Osteocyte (in vitro differentiated cells): ENCODE measurements around the gene NHLRC4. TPM values are rescaled to one million over a fixed set of nuclear protein-coding genes. Genes with fewer than 3 reads are reported as not detected.

Experiments
- DNase-seq: peaks from one replicate; pipeline ENCODE4 v3.0.0; 2021; ENCODE audit warnings: mixed read lengths; ENCODE audit not compliant: unreplicated experiment; ENCODE audit errors: extremely low spot score
- H3K27ac Mint-ChIP-seq: one replicate; pipeline ENCODE4 v1.8.0; 2021; ENCODE audit warnings: mild to moderate bottlenecking, mixed read lengths; ENCODE audit not compliant: unreplicated experiment
- H3K27me3 Mint-ChIP-seq: one replicate; pipeline ENCODE4 v1.8.0; 2021; ENCODE audit warnings: mixed read lengths; ENCODE audit not compliant: unreplicated experiment
- H3K36me3 Mint-ChIP-seq: one replicate; pipeline ENCODE4 v1.8.0; 2021; ENCODE audit warnings: mixed read lengths; ENCODE audit not compliant: unreplicated experiment
- H3K4me1 Mint-ChIP-seq: one replicate; pipeline ENCODE4 v1.8.0; 2021; ENCODE audit warnings: mixed read lengths; ENCODE audit not compliant: unreplicated experiment
- H3K4me3 Mint-ChIP-seq: one replicate; pipeline ENCODE4 v1.8.0; 2021; ENCODE audit warnings: mild to moderate bottlenecking, moderate library complexity, mixed read lengths; ENCODE audit not compliant: unreplicated experiment
- H3K9me3 Mint-ChIP-seq: one replicate; pipeline ENCODE4 v1.8.0; 2021; ENCODE audit warnings: mixed read lengths; ENCODE audit not compliant: unreplicated experiment
- total RNA-seq: library from RNA; stranded (reverse); gene quantifications from 2 replicates; pipeline ENCODE4 v1.2.1, GENCODE V29; 2021
- TF ChIP-seq, protein P1 (sequence below): fragments of 200-600 bp; sonication (generic); IDR thresholded peaks from 2 replicates; pipeline ENCODE4 v1.5.0; 2021; ENCODE audit warnings: antibody characterized with exemption, mild to moderate bottlenecking, moderate library complexity

The NHLRC4 gene
- total RNA-seq, 1 donor from 2014 or later, result 1.7 TPM

GRCh38 chr16:527015-527903 lies 39.5 kb upstream of the NHLRC4 start, which contains the start of gene CAPN15:
Gene CAPN15, plus strand, starts transcription at chr16:527712. Its CDS starts 19,127 bp downstream, at chr16:546839.
- Mint-ChIP-seq H3K27me3 (no peaks in the 10 kb centered on the region), H3K36me3 (peaks cover 4% of the 10 kb centered on the region), H3K9me3 (no peaks in the 10 kb centered on the region), H3K4me1 (peaks cover 45% of the 10 kb centered on the region), H3K27ac (peak within 1 kb of the TSS; percentile 96), H3K4me3 (peak within 1 kb of the TSS; percentile 84)
- DNase-seq, result peak; percentile 97
- TF ChIP-seq, protein P1, sequence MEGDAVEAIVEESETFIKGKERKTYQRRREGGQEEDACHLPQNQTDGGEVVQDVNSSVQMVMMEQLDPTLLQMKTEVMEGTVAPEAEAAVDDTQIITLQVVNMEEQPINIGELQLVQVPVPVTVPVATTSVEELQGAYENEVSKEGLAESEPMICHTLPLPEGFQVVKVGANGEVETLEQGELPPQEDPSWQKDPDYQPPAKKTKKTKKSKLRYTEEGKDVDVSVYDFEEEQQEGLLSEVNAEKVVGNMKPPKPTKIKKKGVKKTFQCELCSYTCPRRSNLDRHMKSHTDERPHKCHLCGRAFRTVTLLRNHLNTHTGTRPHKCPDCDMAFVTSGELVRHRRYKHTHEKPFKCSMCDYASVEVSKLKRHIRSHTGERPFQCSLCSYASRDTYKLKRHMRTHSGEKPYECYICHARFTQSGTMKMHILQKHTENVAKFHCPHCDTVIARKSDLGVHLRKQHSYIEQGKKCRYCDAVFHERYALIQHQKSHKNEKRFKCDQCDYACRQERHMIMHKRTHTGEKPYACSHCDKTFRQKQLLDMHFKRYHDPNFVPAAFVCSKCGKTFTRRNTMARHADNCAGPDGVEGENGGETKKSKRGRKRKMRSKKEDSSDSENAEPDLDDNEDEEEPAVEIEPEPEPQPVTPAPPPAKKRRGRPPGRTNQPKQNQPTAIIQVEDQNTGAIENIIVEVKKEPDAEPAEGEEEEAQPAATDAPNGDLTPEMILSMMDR, result peak; percentile 33

DNA sequence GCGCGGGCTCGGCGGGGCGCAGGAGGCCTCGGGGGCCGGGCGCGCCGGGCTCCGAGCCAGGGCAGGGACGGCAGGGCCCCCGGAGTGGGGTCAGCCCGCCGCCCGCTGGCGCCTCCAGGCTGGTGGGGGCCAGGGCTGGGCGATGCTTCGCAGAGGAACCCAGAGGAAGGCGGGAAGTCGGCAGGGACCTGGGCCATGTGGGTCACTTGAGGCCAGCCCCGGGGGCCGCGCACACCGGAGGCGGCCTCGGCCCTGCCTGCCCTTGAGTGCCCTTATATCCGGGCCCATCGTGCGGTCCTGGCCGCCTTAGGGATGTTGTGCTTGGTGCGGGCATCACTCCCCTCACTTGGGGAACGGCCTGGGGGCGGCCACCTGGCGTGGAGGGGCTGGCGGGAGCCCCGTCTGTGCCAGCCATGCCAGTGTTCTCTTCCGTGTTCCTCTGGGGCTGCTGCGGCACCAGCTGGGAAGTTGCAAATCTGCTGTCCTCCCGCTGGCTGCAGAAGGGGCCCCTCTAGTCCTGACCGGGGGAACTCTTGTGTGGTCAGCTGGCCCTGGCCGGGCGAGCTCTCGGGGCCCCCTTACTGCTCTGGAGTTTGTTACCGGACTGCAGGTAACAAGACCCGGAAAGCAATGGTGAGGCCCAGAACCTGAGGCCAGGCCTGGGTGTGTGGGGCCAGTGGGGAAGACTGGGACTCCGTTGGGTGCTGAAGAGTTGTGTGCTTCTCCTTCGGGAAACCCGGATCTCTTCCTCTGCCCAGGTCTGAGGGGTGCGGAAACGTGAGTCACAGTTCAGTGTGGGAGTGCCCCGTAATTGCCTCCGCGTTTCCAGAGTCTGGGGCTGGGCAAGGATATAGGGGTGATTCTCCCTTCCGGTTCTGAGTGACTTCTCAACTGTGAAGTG lies 38.4 kb upstream of the NHLRC4 start:
- DNase-seq, result no peak
- H3K36me3 Mint-ChIP-seq, result peaks cover 3% of the 10 kb centered on the region
- H3K4me1 Mint-ChIP-seq, result peaks cover 45% of the 10 kb centered on the region
- H3K4me3 Mint-ChIP-seq, result peak overlapping the region; percentile 83
- peak overlapping the region; percentile 82 for H3K27ac Mint-ChIP-seq
- H3K27me3 Mint-ChIP-seq, result no peaks in the 10 kb centered on the region
- no peaks in the 10 kb centered on the region for H3K9me3 Mint-ChIP-seq
- TF ChIP-seq, protein P1, result no peak

GRCh38 chr16:529012-529575 lies 37.7 kb upstream of the NHLRC4 start:
- Mint-ChIP-seq H3K9me3 (no peaks in the 10 kb centered on the region), H3K27me3 (no peaks in the 10 kb centered on the region), H3K27ac (peak overlapping the region; percentile 82), H3K4me1 (peaks cover 45% of the 10 kb centered on the region), H3K4me3 (peak overlapping the region; percentile 83), H3K36me3 (peaks cover 2% of the 10 kb centered on the region)
- TF ChIP-seq, protein P1, result no peak
- DNase-seq, result no peak

DNA sequence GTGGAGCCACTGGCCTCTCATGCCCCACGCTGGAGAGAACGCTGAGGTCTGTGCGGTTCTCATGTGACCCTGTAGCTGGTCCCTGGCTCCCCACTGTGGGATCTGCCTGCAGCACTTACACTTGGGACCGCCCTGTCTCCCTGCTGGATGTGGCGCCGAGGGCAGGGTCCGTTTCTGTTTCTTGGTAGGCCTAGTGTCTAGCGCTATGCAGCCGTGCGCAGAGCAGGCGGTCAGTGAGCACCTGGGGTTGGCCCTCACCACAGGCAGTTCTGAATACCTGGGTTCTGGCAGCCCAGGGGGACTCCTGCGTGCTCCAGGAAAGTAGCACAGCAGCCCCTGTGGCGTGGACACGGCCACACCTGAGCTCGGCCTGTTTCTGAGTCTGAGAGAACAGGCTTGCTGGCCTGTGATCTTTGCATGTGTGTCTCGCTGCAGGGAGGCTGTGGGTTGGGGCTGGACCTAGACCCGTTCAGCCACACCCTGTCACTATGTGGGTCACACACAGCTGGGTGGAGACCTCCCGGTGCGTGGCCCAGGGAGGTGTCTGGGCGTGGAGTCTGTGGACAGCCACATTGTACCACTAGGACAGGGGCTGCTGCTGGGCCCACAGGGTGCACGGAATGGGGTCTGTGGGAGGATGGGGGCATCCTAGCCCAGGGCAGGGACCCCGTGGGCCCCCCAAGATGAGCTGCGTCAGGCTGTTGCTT lies 36.5 kb upstream of the NHLRC4 start:
- no peaks in the 10 kb centered on the region for H3K27me3 Mint-ChIP-seq
- H3K27ac Mint-ChIP-seq, result peak overlapping the region; percentile 82
- no peaks in the 10 kb centered on the region for H3K9me3 Mint-ChIP-seq
- peak overlapping the region; percentile 57 for H3K4me3 Mint-ChIP-seq
- H3K4me1 Mint-ChIP-seq, result peaks cover 47% of the 10 kb centered on the region
- H3K36me3 Mint-ChIP-seq, result peaks cover 2% of the 10 kb centered on the region
- no peak for DNase-seq
- TF ChIP-seq, protein P1, result no peak
